ENCODE measurements around the gene MRPL58. TPM values are rescaled to one million over a fixed set of nuclear protein-coding genes. Genes with fewer than 3 reads are reported as not detected.

The MRPL58 gene
- total and polyA plus RNA-seq, 2 experiments from 2014 or later = 29.8 to 39.3 TPM

DNA sequence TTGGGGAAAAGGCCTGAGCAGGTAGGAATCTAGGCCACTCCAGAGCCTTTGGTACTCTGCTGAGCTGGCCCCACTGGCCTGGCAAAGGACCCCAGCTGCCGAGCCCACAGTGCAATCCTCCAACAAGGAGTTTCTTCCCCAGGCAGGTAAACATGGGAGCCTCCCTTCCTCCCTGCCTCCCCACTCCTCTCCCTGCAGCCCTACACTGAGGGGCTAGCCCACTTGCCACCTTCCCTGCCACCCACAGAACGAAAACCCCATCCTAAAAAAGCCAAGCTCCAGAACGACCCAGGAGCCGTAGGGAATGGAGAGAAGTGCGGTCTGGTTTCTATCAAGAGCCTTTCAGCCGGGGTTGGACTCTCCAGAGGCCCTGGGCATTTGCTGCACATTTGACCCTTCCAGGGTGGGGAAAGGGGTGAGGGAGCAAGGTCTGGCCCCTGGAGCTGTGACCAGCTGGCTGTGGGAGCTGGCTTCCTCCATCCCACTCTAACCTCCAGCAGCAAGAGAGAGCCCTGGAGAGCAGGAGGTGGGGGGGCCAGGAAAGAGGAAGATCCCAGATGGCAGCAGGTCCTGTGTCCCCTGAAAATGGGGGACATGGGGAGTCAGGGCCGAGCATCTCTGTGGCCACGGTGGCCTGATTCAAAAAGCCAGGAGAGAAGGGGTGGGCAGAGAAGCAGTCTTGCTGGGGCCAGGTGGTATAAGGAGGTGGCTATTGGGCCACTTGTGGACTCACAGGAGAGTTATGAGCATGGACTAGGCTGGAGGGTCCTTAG lies 41.2 kb upstream of the MRPL58 start:
- Histone ChIP-seq H4K20me1 (ENCODE audit: insufficient read depth, poor library complexity, severe bottlenecking) (no peaks in the 10 kb centered on the region), H3K36me3 (replicated peaks; ENCODE audit: insufficient read depth, low read depth) (no peaks in the 10 kb centered on the region), H3K27me3 (peaks cover 11% of the 10 kb centered on the region), H3K4me1 (ENCODE audit: insufficient read depth) (peaks cover 25% of the 10 kb centered on the region), H3K4me2 (peak overlapping the region; percentile 99), H3K4me3 (peak overlapping the region; percentile 16), H2AFZ (no peak overlapping the region), H3K79me2 (peaks cover 21% of the 10 kb centered on the region), H3K9me3 (ENCODE audit: low read depth) (no peaks in the 10 kb centered on the region), H3K27ac (peak overlapping the region; percentile 92), H3K9me2 (replicated peaks; ENCODE audit: insufficient read depth) (no peaks in the 10 kb centered on the region)
- 61% methylated on average over 8 of the region's 8 CpGs for WGBS (ENCODE audit: low lambda C conversion rate, missing lambda C conversion rate)
- TF ChIP-seq EZH2phosphoT487 (IDR thresholded peaks at IDR 0.05; ENCODE audit: low read depth, severe bottlenecking, unreplicated experiment) (no peak), EZH2 (IDR thresholded peaks at IDR 0.05; ENCODE audit: borderline replicate concordance) (no peak)
- TF ChIP-seq, protein P1, sequence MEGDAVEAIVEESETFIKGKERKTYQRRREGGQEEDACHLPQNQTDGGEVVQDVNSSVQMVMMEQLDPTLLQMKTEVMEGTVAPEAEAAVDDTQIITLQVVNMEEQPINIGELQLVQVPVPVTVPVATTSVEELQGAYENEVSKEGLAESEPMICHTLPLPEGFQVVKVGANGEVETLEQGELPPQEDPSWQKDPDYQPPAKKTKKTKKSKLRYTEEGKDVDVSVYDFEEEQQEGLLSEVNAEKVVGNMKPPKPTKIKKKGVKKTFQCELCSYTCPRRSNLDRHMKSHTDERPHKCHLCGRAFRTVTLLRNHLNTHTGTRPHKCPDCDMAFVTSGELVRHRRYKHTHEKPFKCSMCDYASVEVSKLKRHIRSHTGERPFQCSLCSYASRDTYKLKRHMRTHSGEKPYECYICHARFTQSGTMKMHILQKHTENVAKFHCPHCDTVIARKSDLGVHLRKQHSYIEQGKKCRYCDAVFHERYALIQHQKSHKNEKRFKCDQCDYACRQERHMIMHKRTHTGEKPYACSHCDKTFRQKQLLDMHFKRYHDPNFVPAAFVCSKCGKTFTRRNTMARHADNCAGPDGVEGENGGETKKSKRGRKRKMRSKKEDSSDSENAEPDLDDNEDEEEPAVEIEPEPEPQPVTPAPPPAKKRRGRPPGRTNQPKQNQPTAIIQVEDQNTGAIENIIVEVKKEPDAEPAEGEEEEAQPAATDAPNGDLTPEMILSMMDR (IDR thresholded peaks at IDR 0.05; ENCODE audit: poor library complexity) = no peak
- DNase-seq (ENCODE audit: low spot score) = no peak

DNA sequence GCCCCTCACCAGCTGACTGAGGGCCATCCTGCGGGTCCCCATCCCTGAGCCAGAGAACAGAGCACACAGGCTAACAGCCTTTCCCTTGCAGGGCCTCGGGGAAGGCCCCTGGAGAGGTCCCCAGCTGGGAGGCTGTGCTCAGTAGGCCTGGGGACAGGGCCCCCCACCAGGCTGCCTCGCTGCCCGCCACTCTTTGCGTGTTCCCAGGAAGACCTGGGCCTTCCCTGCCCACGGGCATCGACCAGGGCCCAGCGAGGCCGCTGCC lies 40.7 kb upstream of the MRPL58 start:
- Histone ChIP-seq H3K4me3 (peak overlapping the region; percentile 16), H2AFZ (peak overlapping the region; percentile 63), H3K4me1 (ENCODE audit: insufficient read depth) (peaks cover 25% of the 10 kb centered on the region), H3K36me3 (replicated peaks; ENCODE audit: insufficient read depth, low read depth) (no peaks in the 10 kb centered on the region), H3K4me2 (peak overlapping the region; percentile 99), H3K79me2 (peaks cover 21% of the 10 kb centered on the region), H3K27me3 (peaks cover 11% of the 10 kb centered on the region), H3K9me3 (ENCODE audit: low read depth) (no peaks in the 10 kb centered on the region), H4K20me1 (ENCODE audit: insufficient read depth, poor library complexity, severe bottlenecking) (no peaks in the 10 kb centered on the region), H3K9me2 (replicated peaks; ENCODE audit: insufficient read depth) (no peaks in the 10 kb centered on the region), H3K27ac (peak overlapping the region; percentile 92)
- TF ChIP-seq EZH2 (IDR thresholded peaks at IDR 0.05; ENCODE audit: borderline replicate concordance) (no peak), EZH2phosphoT487 (IDR thresholded peaks at IDR 0.05; ENCODE audit: low read depth, severe bottlenecking, unreplicated experiment) (no peak)
- TF ChIP-seq, protein P1 (IDR thresholded peaks at IDR 0.05; ENCODE audit: poor library complexity) = no peak
- no peak for DNase-seq (ENCODE audit: low spot score)
- 7% methylated on average over 9 of the region's 9 CpGs for whole genome bisulfite sequencing (ENCODE audit: low lambda C conversion rate, missing lambda C conversion rate)

DNA sequence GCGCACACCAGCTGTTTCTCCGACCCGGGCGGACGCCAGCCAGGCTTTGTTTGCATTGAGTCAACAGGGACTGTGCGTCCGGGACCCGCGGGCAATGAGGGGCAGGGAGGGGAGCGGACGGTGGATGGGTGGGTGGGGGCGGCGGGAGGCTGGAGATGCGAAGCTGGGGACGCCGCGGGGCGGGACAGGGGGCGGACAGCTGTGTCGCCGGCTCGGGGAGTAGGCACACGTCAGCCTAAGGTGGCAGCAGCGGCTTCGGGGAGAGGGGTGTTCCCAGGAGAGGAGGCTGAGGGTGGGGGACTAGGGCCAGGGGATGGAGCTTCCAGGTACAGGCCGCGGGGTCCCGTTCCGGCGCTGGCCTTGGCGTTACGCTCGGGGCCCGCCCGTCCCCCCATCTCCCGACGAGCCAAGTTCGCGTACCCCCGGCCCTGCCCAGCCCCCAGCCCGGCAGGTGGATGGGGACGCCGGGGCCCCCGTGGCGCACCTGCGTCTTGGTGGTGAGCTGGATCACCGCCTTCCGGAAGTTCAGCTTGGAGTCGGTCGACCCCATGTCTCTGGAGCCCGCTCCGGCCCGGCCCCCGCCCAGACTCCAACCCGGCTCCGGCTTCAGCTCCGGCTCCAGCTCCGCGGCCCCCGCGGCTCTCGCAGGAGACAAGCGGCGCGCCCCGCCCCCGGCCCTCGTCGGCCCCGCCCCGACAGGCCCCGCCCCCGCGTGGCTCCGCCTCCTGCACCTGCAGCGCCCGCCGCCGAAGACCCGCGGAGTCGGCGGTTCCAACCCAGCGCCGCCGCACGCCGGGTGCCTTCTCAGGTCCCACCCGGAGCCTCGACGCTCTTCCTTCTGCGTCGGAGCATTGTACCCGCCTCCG lies 40.1 kb upstream of the MRPL58 start, which contains the start of gene HID1:
Gene HID1, minus strand, starts transcription at position 653 of the 866 bp plus-strand sequence. Its CDS starts 103 bp downstream, at position 550.
- Histone ChIP-seq H4K20me1 (ENCODE audit: insufficient read depth, poor library complexity, severe bottlenecking) (no peaks in the 10 kb centered on the region), H3K4me1 (ENCODE audit: insufficient read depth) (peaks cover 25% of the 10 kb centered on the region), H3K4me3 (peak within 1 kb of the TSS; percentile 79), H3K36me3 (replicated peaks; ENCODE audit: insufficient read depth, low read depth) (no peaks in the 10 kb centered on the region), H3K79me2 (peaks cover 21% of the 10 kb centered on the region), H3K9me2 (replicated peaks; ENCODE audit: insufficient read depth) (no peaks in the 10 kb centered on the region), H3K27me3 (peaks cover 11% of the 10 kb centered on the region), H2AFZ (peak within 1 kb of the TSS; percentile 66), H3K27ac (peak within 1 kb of the TSS; percentile 92), H3K4me2 (peak within 1 kb of the TSS; percentile 99), H3K9me3 (ENCODE audit: low read depth) (no peaks in the 10 kb centered on the region)
- no peak for TF ChIP-seq EZH2 (IDR thresholded peaks at IDR 0.05; ENCODE audit: borderline replicate concordance)
- TF ChIP-seq, protein P1 (IDR thresholded peaks at IDR 0.05; ENCODE audit: poor library complexity) = no peak
- no peak for TF ChIP-seq EZH2phosphoT487 (IDR thresholded peaks at IDR 0.05; ENCODE audit: low read depth, severe bottlenecking, unreplicated experiment)
- peak; percentile 90 for DNase-seq (ENCODE audit: low spot score)
- under 1% methylated on average over 34 of the region's 95 CpGs for WGBS (ENCODE audit: low lambda C conversion rate, missing lambda C conversion rate)
